ENCODE measurements around the gene PPP2R3B.

PPP2R3B gene

DNA sequence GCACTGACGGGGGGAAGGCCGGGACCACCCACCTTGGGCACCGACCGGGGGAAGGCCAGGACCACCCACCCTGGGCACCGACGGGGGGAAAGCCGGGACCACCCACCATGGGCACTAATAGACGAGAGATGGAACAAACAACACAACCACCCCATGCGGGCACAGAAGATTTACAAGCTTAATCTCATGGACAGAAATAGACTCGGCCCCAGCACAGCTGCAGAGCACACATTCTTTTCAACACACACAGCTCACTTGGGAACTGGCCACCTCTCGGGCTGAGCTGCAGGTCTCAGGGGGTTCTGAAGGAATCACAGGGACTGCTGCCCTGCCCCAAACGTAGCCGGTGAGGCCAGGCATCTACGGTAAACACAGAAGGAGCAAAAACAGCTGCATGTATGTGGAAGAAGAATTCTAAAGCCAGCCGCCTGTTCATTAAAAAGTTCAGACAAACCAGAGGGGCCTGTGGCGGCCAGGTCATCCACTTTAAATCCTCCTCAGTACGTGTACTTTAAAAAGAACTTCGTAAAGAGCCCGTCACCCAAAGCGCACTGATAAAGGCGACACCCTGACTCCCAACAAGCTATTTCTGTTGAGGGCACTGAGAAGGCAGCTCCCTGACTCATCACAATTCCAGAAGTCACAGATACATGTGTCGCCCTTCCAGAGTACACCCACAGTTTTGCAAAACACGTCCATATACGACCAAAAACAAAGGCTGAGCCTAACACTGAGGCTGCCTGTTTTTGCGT lies 17.7 kb downstream of the PPP2R3B start:
- TF ChIP-seq, protein P1, sequence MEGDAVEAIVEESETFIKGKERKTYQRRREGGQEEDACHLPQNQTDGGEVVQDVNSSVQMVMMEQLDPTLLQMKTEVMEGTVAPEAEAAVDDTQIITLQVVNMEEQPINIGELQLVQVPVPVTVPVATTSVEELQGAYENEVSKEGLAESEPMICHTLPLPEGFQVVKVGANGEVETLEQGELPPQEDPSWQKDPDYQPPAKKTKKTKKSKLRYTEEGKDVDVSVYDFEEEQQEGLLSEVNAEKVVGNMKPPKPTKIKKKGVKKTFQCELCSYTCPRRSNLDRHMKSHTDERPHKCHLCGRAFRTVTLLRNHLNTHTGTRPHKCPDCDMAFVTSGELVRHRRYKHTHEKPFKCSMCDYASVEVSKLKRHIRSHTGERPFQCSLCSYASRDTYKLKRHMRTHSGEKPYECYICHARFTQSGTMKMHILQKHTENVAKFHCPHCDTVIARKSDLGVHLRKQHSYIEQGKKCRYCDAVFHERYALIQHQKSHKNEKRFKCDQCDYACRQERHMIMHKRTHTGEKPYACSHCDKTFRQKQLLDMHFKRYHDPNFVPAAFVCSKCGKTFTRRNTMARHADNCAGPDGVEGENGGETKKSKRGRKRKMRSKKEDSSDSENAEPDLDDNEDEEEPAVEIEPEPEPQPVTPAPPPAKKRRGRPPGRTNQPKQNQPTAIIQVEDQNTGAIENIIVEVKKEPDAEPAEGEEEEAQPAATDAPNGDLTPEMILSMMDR (conservative IDR thresholded peaks at IDR 0.05; ENCODE audit: low read depth, low read length), result no peak
- peak; percentile 63 for DNase-seq (ENCODE audit: low read depth)
- no peak overlapping the region for H3K4me3 ChIP-seq (ENCODE audit: low read depth, low read length)

DNA sequence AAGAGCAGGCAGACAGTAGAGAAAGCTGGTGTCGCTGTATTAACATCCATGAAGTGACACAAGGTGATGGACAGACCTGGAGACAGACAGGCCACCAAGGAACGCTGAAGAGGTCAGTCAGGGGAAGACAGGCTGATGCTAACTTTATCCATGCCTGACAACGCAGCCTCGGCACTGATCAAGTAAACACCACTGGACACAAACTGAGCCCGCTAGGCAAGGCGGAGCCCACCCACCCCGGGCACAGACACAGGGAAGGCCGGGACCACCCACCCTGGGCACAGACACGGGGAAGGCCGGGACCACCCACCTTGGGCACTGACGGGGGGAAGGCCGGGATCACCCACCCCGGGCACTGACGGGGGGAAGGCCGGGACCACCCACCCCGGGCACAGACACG lies 18.8 kb downstream of the PPP2R3B start:
- H3K4me3 ChIP-seq (ENCODE audit: low read depth, low read length), result no peak overlapping the region
- DNase-seq (ENCODE audit: low read depth), result no peak
- TF ChIP-seq, protein P1 (conservative IDR thresholded peaks at IDR 0.05; ENCODE audit: low read depth, low read length), result no peak

DNA sequence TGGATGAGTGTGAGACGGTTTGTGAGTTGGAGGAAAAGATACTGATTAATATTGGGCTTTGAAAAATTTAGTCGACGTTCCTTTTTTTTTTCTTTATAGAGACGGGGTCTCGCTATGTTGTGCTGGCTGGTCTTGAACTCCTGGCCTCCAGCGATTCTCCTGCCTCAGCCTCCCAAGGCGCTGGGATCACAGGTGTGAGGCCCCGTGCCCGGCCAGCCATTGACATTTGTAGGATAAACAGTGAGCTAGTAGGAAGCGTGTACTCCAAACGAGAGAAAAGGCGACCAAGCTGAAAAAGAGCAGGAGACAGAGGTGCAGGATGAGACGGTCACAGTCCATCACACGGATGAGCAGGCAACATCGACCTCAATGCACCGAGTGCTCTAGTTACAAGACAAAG lies 19.4 kb downstream of the PPP2R3B start:
- no peak for DNase-seq (ENCODE audit: low read depth)
- TF ChIP-seq, protein P1 (conservative IDR thresholded peaks at IDR 0.05; ENCODE audit: low read depth, low read length), result no peak
- no peak overlapping the region for H3K4me3 ChIP-seq (ENCODE audit: low read depth, low read length)

DNA sequence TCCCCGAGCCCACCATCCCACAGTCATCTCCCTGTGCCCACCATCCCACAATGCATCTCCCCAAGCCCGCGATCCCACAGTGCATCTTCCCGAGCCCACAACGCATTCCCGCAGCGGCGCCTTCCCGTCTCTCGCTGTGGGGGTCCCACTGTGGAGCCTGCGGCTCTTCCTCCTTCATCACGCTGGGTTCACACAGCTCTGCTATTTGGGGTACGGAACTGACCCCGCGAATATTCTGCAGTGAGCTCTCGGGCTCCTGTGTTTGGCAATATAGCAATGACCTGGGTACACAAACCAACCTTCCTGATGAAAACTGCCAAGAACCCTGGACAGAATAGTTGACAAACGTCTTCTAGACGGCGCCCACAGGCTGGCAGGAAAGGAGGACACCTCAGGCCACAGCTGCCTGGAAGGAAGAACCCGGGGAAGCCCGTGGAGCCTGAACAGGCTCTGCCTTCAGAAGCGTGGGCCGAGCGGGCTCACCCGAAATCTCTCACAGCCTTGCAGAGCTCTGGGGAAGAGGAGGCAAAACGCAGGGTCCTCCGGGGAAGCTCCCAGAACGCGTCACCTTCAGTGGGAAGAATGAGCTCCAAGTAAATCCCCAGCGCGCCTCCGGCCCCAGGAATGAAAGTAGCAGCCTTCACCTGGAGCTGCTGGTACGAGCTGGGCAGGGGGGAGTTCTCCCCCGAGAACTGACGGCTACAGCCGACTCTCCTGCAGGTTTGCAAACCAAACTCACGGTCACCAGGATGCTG lies 22.9 kb downstream of the PPP2R3B start:
- no peak for DNase-seq (ENCODE audit: low read depth)
- H3K4me3 ChIP-seq (ENCODE audit: low read depth, low read length), result no peak overlapping the region
- TF ChIP-seq, protein P1 (conservative IDR thresholded peaks at IDR 0.05; ENCODE audit: low read depth, low read length), result no peak

DNA sequence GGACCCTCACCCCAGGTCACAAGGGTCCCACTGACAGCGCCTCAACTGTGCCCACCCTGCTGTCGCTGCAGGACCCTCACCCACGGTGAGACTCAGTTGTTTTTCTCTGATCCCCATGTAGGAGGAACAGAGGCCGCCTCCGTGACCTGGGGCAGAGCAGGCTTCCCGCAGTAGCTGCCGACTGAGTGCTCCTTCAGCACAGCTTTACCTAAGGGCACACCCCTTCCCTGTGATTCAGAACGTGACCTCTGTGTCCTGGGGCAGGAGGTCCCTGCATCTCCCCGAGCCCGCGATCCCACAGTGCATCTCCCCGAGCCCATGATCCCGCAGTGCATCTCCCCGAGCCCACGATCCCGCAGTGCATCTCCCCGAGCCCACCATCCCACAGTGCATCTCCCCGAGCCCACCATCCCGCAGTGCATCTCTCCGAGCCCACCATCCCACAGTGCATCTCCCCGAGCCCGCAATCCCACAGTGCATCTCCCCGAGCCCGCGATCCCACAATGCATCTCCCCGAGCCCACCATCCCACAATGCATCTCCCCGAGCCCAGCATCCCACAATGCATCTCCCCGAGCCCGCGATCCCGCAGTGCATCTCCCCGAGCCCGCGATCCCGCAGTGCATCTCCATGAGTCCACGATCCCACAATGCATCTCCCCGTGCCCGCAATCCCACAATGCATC lies 23.6 kb downstream of the PPP2R3B start:
- no peak for DNase-seq (ENCODE audit: low read depth)

DNA sequence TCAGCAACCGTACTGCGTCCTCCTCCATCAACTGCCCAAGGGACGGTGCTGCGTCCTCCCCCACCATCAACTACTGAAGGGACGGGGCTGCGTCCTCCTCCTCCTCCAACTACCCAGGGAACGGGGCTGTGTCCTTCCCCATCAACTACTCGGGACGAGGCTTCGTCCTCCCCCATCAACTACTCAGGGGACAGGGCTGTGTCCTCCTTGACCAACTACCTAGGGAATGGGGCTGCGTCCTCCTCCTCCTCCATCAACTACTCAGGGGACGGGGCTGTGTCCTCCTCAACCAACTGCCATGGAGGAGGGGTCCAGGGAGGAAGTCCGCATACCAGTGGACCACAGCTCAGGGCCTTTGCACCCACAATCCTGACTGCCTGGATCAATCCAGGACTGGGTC lies 24.4 kb downstream of the PPP2R3B start:
- DNase-seq (ENCODE audit: low read depth), result no peak
- no peak overlapping the region for H3K4me3 ChIP-seq (ENCODE audit: low read depth, low read length)
- TF ChIP-seq, protein P1 (conservative IDR thresholded peaks at IDR 0.05; ENCODE audit: low read depth, low read length), result no peak

More for the DNA sequence above, 23.6 kb downstream of the PPP2R3B start:
- no peak overlapping the region for H3K4me3 ChIP-seq (ENCODE audit: low read depth, low read length)
- TF ChIP-seq, protein P1 (conservative IDR thresholded peaks at IDR 0.05; ENCODE audit: low read depth, low read length), result no peak

All from choroid plexus epithelial cell (primary cell).